Heart left ventricle (tissue), 13 donors: ENCODE measurements around the gene FAM234A.

ENCODE experiments used
- CTCF ChIP-seq, 12 donors: fragments of 200-600 bp; sonication (generic) in 4 of 12; IDR thresholded peaks; one replicate each; pipeline versions ENCODE4 v1.5.0 to v1.8.0; 2018 to 2022; ENCODE audit warnings: antibody characterized with exemption in 12 of 12, mild to moderate bottlenecking in 5 of 12
- POLR2A ChIP-seq, 2 donors: fragments of 450-650 bp; IDR thresholded peaks; one replicate each; pipeline ENCODE4 v1.6.1; 2017; ENCODE audit warnings: antibody characterized with exemption in 2 of 2, mild to moderate bottlenecking in 2 of 2, moderate library complexity in 2 of 2
- donor health status: ischemic (EF 13 %, LVEDD 7.1; RV severe dilation, severe dysfunction).
- donor health status: DM: no; HTN: yes; CAD: no.
- donor health status: DM: no; HTN: no; CAD: no.
- donor health status: ischemic (EF 25% LVEDD 6.9; RV normal size, moderate dysfunction).
- donor health status: ischemic (EF 25% LVEDD 5.7; RV mildly dilated, moderate dysfunction).
- donor health status: ischemic (EF 35%, LVEDD 5.7; RV mildly dilated, moderate dysfunction).
- donor health status: nonischemic (EF 11% LVEDD 7.7; RV severe dilation, severe dysfunction).
- donor health status: DM: yes; HTN: yes; CAD: no.
- donor health status: PGD.
- donor health status: ischemic (EF 29% LVEDD 5.4; RV normal size, mild dysfunction).
- donor health status: nonischemic (EF 23%, LVEDD 6.1; RV moderate dilation, normal function).

- TF ChIP-seq CTCF (IDR thresholded peaks at IDR 0.05) (no peak), POLR2A (IDR thresholded peaks at IDR 0.05) (no peak)
Measured at GRCh38 chr16:252366-253337, 18.0 kb downstream of the FAM234A start.
